Fibroblast of skin of abdomen (primary cell): Measurements from ENCODE around the gene TXNDC11.

ENCODE experiments used
- DNase-seq: peaks from one replicate; pipeline ENCODE4 v3.0.0-alpha.2; 2013

The TXNDC11 gene

GRCh38 chr16:11630046-11630767, 112.5 kb downstream of the TXNDC11 start:
- DNase-seq = no peak
